ENCODE data around the gene EOLA1.
"Not testable (repeated sequence)": the region's sequence is repeated elsewhere in the genome, so short reads cannot be mapped to it uniquely, and the experiment has no call there.

- TF ChIP-seq CTCF (IDR thresholded peaks at IDR 0.05; ENCODE audit: borderline replicate concordance, extremely low read depth, low read length, poor library complexity, severe bottlenecking); EZH2 (IDR thresholded peaks at IDR 0.05; ENCODE audit: borderline replicate concordance, low read depth, low read length, severe bottlenecking): not testable (repeated sequence)
Measured at GRCh38 chrX:149590993-149591392, 50.2 kb downstream of the EOLA1 start.
